ENCODE measurements around the gene CCSER1. TPM values are rescaled to one million over a fixed set of nuclear protein-coding genes. Genes with fewer than 3 reads are reported as not detected.
"Not testable (repeated sequence)": the region's sequence is repeated elsewhere in the genome, so short reads cannot be mapped to it uniquely, and the experiment has no call there.

The CCSER1 gene
- total RNA-seq, 6 donors from 2014 or later: 4.4 to 26.1 (median 13.8) TPM

DNA sequence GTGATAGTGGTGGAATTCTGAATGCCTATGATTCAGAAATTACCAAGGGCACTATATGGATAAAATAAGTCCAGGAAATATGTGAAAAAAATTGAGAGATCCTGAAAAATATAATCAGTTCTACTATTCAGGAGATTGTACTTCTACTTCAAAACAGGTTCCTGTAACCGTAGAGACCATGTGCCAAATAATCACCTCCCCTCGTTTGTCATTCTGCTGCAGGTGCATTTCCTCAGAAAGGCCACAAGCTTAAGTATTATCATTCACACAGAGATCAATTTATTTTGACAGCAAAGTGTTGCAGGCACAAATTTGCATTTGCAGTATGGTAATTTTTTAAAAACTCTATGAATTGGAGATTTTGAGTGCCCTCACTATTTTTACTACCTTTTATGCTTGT is 1000.0 kb downstream of the CCSER1 start:
- Histone ChIP-seq H3K27me3 (no peaks in the 10 kb centered on the region), H3K27ac (no peak overlapping the region), H3K9me3 (no peaks in the 10 kb centered on the region), H3K4me3 (no peak overlapping the region), H3K36me3 (no peaks in the 10 kb centered on the region), H3K4me1 (no peaks in the 10 kb centered on the region)
- DNase-seq (no peak), ATAC-seq (ENCODE audit: low FRiP score in 2 of 2) (no peak)
- TF ChIP-seq CTCF (IDR thresholded peaks at IDR 0.05): no peak
- no peak for TF ChIP-seq EP300 (IDR thresholded peaks at IDR 0.05)
- no peak for TF ChIP-seq POLR2A (IDR thresholded peaks at IDR 0.05)
- no peak for TF ChIP-seq POLR2AphosphoS5 (IDR thresholded peaks at IDR 0.05)
- 61 to 65% methylated on average over 2 of the region's 2 CpGs for WGBS, 2 donors

GRCh38 chr4:91127831-91128230 is 1000.6 kb downstream of the CCSER1 start:
- DNase-seq (no peak), ATAC-seq (ENCODE audit: low FRiP score in 2 of 2) (no peak)
- Histone ChIP-seq H3K27ac (no peak overlapping the region), H3K4me1 (no peaks in the 10 kb centered on the region), H3K27me3 (no peaks in the 10 kb centered on the region), H3K4me3 (no peak overlapping the region), H3K36me3 (no peaks in the 10 kb centered on the region), H3K9me3 (no peaks in the 10 kb centered on the region)
- 17 to 22% methylated on average over 1 of the region's 1 CpG for WGBS, 2 donors
- TF ChIP-seq POLR2AphosphoS5 (IDR thresholded peaks at IDR 0.05) (no peak), EP300 (IDR thresholded peaks at IDR 0.05) (no peak), CTCF (IDR thresholded peaks at IDR 0.05) (no peak), POLR2A (IDR thresholded peaks at IDR 0.05) (no peak)

- TF ChIP-seq POLR2A (IDR thresholded peaks at IDR 0.05): no peak
- TF ChIP-seq POLR2AphosphoS5 (IDR thresholded peaks at IDR 0.05): no peak
- TF ChIP-seq EP300 (IDR thresholded peaks at IDR 0.05): no peak
- no peak for TF ChIP-seq CTCF (IDR thresholded peaks at IDR 0.05)
- H3K27ac ChIP-seq: no peak overlapping the region
- WGBS, 2 donors: 77 to 83% methylated on average over 4 of the region's 4 CpGs
Observed at GRCh38 chr4:91128519-91128918, 1001.3 kb downstream of the CCSER1 start.

GRCh38 chr4:91147067-91147466 is 1019.9 kb downstream of the CCSER1 start:
- H3K27me3 ChIP-seq: no peaks in the 10 kb centered on the region
- no peak overlapping the region for H3K27ac ChIP-seq
- peaks cover 0 to 2% (median 0%) of the 10 kb centered on the region in 4 donors for H3K9me3 ChIP-seq
- no peaks in the 10 kb centered on the region for H3K4me1 ChIP-seq
- DNase-seq (no peak), ATAC-seq (ENCODE audit: low FRiP score in 2 of 2) (no peak)
- no peak overlapping the region for H3K4me3 ChIP-seq
- WGBS, 2 donors: 87 to 91% methylated on average over 5 of the region's 6 CpGs
- H3K36me3 ChIP-seq: no peaks in the 10 kb centered on the region
- TF ChIP-seq POLR2AphosphoS5 (IDR thresholded peaks at IDR 0.05): no peak
- no peak for TF ChIP-seq EP300 (IDR thresholded peaks at IDR 0.05)
- TF ChIP-seq POLR2A (IDR thresholded peaks at IDR 0.05): no peak
- TF ChIP-seq CTCF (IDR thresholded peaks at IDR 0.05): no peak

More at GRCh38 chr4:91128519-91128918, 1001.3 kb downstream of the CCSER1 start:
- Histone ChIP-seq H3K4me1 (no peaks in the 10 kb centered on the region), H3K9me3 (no peaks in the 10 kb centered on the region), H3K4me3 (no peak overlapping the region), H3K36me3 (no peaks in the 10 kb centered on the region), H3K27me3 (no peaks in the 10 kb centered on the region)
- no peak for ATAC-seq (ENCODE audit: low FRiP score in 2 of 2)
- DNase-seq: no peak

DNA sequence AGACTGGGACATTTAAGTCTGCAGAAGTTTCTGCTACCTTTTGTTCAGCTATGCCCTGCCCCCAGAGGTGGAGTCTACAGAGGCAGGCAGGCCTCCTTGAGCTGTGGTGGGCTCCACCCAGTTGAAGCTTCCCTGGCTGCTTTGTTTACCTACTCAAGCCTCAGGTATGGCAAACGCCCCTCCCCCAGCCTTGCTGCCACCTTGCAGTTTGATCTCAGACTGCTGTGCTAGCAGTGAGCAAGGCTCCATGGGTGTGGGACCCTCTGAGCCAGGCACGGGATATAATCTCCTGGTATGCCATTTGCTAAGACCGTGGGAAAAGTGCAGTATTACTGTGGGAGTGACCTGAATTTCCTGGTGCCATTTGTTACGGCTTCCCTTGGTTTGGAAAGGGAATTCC is 1026.8 kb downstream of the CCSER1 start:
- 75 to 89% methylated on average over 4 of the region's 4 CpGs for WGBS, 2 donors
- not testable (repeated sequence) for H3K27ac ChIP-seq; H3K4me3 ChIP-seq; H3K4me1 ChIP-seq; ATAC-seq (ENCODE audit: low FRiP score in 2 of 2); H3K36me3 ChIP-seq; DNase-seq; H3K9me3 ChIP-seq; H3K27me3 ChIP-seq

DNA sequence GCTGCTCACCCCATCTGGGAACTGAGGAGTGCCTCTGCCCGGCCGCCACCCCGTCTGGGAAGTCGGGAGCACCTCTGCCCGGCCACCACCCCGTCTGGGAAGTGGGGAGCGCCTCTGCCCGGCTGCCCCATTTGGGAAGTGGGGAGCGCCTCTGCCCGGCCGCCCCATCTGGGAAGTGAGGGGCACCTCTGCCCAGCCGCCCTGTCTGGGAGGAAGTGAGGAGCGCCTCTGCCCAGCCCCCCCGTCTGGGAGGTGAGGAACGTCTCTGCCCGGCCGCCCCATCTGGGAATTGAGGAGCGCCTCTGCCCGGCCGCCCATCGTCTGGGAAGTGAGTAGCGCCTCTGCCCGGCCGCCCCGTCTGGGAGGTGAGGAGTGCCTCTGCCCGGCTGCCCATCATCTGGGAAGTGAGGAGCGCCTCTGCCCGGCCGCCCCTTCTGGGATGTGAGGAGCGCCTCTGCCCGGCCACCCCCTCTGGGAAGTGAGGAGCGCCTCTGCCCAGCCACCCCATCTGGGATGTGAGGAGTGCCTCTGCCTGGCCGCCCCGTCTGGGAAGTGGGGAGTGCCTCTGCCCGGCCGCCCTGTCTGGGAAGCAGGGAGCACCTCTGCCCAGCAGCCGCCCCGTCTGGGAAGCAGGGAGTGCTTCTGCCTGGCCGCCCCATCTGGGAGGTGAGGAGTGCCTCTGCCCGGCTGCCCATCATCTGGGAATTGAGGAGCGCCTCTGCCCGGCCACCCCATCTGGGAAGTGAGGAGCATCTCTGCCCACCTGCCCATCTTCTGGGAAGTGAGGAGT is 1040.9 kb downstream of the CCSER1 start:
- peak in 1 of 2 donors; percentile 60 for DNase-seq
- H3K9me3 ChIP-seq; H3K27me3 ChIP-seq; H3K27ac ChIP-seq; H3K4me3 ChIP-seq; ATAC-seq (ENCODE audit: low FRiP score in 2 of 2); H3K4me1 ChIP-seq; H3K36me3 ChIP-seq: not testable (repeated sequence)
- WGBS, 2 donors: 91 to 93% methylated on average over 11 to 42 of the region's 42 CpGs

Data from upper lobe of left lung (tissue), 6 donors.